PC-9 (cell line): ENCODE data around the gene CARD11. TPM values are rescaled to one million over a fixed set of nuclear protein-coding genes. Genes with fewer than 3 reads are reported as not detected.

Experiments
- BruUV-seq: library from RNA; stranded (reverse); fragments of 400-500 nt; replicated peaks from 2 replicates; lab custom pipeline; 2021; lab: Mats Ljungman, UMichigan
- CTCF ChIA-PET: fragments of 300-600 bp; sonication (Branson Sonifier 250); formaldehyde crosslinking; loops from one replicate; lab custom pipeline; 2022; ENCODE audit warnings: antibody characterized with exemption; lab: Charles Lee
- POLR2A ChIA-PET: fragments of 300-600 bp; sonication (Branson Sonifier 250); formaldehyde crosslinking; loops from one replicate; lab custom pipeline; 2022; ENCODE audit warnings: antibody characterized with exemption; ENCODE audit not compliant: unreplicated experiment; lab: Charles Lee
- DNase-seq, 2 experiments: peaks; one replicate each; pipeline versions ENCODE4 v3.0.0 to v3.0.0-alpha.2; 2015 to 2022; ENCODE audit warnings: mixed read lengths in 1 of 2
- H2AFZ ChIP-seq: fragments of 200-600 bp; sonication (generic); 2 replicates; pipeline ENCODE4 v1.8.1; 2017; ENCODE audit warnings: antibody characterized with exemption
- H3F3A ChIP-seq: fragments of 200-600 bp; sonication (generic); 2 replicates; pipeline ENCODE4 v1.8.1; 2017; ENCODE audit warnings: antibody characterized with exemption, mild to moderate bottlenecking, low read depth; ENCODE audit not compliant: insufficient read depth
- H3K27ac ChIP-seq: fragments of 200-600 bp; sonication (generic); 2 replicates; pipeline ENCODE4 v1.6.1; 2016; ENCODE audit warnings: mixed run types
- H3K27me3 ChIP-seq: fragments of 200-600 bp; sonication (generic); 2 replicates; pipeline ENCODE4 v1.6.1; 2016; ENCODE audit warnings: low read depth, mixed run types; ENCODE audit not compliant: insufficient read depth
- H3K36me3 ChIP-seq: fragments of 200-600 bp; sonication (generic); 2 replicates; pipeline ENCODE4 v1.6.1; 2016; ENCODE audit warnings: low read depth, mixed run types
- H3K4me1 ChIP-seq: fragments of 200-600 bp; sonication (generic); replicated peaks from 2 replicates; pipeline ENCODE4 v1.6.1; 2016; ENCODE audit warnings: mixed run types; ENCODE audit not compliant: insufficient read depth
- H3K4me2 ChIP-seq: fragments of 200-600 bp; sonication (generic); 2 replicates; pipeline ENCODE4 v1.6.1; 2017; ENCODE audit warnings: mixed run types
- H3K4me3 ChIP-seq: fragments of 200-600 bp; sonication (generic); 2 replicates; pipeline ENCODE4 v1.6.1; 2016; ENCODE audit warnings: mixed run types
- H3K79me2 ChIP-seq: fragments of 200-600 bp; sonication (generic); 2 replicates; pipeline ENCODE4 v1.6.1; 2017; ENCODE audit warnings: low read depth, mixed run types
- H3K9me2 ChIP-seq: fragments of 200-600 bp; sonication (generic); 2 replicates; pipeline ENCODE4 v1.8.1; 2017; ENCODE audit warnings: mild to moderate bottlenecking; ENCODE audit not compliant: insufficient read depth
- H3K9me3 ChIP-seq: fragments of 200-600 bp; sonication (generic); 2 replicates; pipeline ENCODE4 v1.8.1; 2016; ENCODE audit warnings: low read depth; ENCODE audit not compliant: insufficient read depth
- H4K20me1 ChIP-seq: fragments of 200-600 bp; sonication (generic); 2 replicates; pipeline ENCODE4 v1.8.1; 2017; ENCODE audit not compliant: insufficient read depth
- CTCF ChIP-seq: fragments of 200-600 bp; sonication (generic); conservative IDR thresholded peaks from 2 replicates; pipeline ENCODE4 v1.6.1; 2017; ENCODE audit warnings: mixed run types, antibody characterized with exemption, mild to moderate bottlenecking, moderate library complexity
- EZH2 ChIP-seq: fragments of 200-600 bp; sonication (generic); IDR thresholded peaks from 2 replicates; pipeline ENCODE4 v1.8.0; 2017; ENCODE audit warnings: antibody characterized with exemption, low read depth
- intact Hi-C: fragments of 100-400 bp; cut with micrococcal nuclease; formaldehyde crosslinking; loops from one replicate; pipeline ENCODE4 v1.10.0; 2022; ENCODE audit not compliant: unreplicated experiment
- total RNA-seq: library from RNA; stranded (reverse); gene quantifications from 2 replicates; pipeline ENCODE4 v1.2.3, GENCODE V29; 2021

Gene CARD11
- total RNA-seq, 1 experiment from 2014 or later = 62.6 TPM

- H3K9me3 ChIP-seq = peaks cover 8% of the 10 kb centered on the region; the same call in 1 of the 2 replicates
- no peaks in the 10 kb centered on the region for H3K9me2 ChIP-seq
- CTCF ChIA-PET = no interaction called here
- H3K4me3 ChIP-seq = no peak overlapping the region
- no peaks in the 10 kb centered on the region for H3K4me1 ChIP-seq
- TF ChIP-seq CTCF (no peak), EZH2 (no peak)
- no peak for DNase-seq
- H4K20me1 ChIP-seq = no peaks in the 10 kb centered on the region
- POLR2A ChIA-PET = no interaction called here
- H3K4me2 ChIP-seq = no peak overlapping the region
- H3F3A ChIP-seq = no peaks in the 10 kb centered on the region
- no peaks in the 10 kb centered on the region for H3K36me3 ChIP-seq
- no TSS peak for BruUV-seq
- H3K27ac ChIP-seq = no peak overlapping the region
- H3K27me3 ChIP-seq = no peaks in the 10 kb centered on the region
- no peak overlapping the region for H2AFZ ChIP-seq
- intact Hi-C loops = no loop called here
- no peaks in the 10 kb centered on the region for H3K79me2 ChIP-seq
These were observed 27.2 kb upstream of the CARD11 start for GRCh38 chr7:3070908-3071307.

GRCh38 chr7:3069771-3070449 lies 26.2 kb upstream of the CARD11 start:
- Histone ChIP-seq H4K20me1 (no peaks in the 10 kb centered on the region), H3K36me3 (no peaks in the 10 kb centered on the region), H3F3A (no peaks in the 10 kb centered on the region), H3K79me2 (no peaks in the 10 kb centered on the region), H3K4me1 (no peaks in the 10 kb centered on the region), H3K27ac (no peak overlapping the region), H3K4me3 (no peak overlapping the region), H3K9me3 (peaks cover 8% of the 10 kb centered on the region; the same call in 1 of the 2 replicates), H3K27me3 (no peaks in the 10 kb centered on the region), H2AFZ (no peak overlapping the region), H3K9me2 (no peaks in the 10 kb centered on the region), H3K4me2 (no peak overlapping the region)
- ChIA-PET POLR2A (interaction anchor here (0.5 kb wide), 1 partner anchor 306 kb away, joined by 5 read pairs; no protein-coding TSS in a partner anchor), CTCF (interaction anchor here (0.7 kb wide), 1 partner anchor 117 kb away, joined by 5 read pairs; no protein-coding TSS in a partner anchor)
- no peak for TF ChIP-seq EZH2
- no TSS peak for BruUV-seq
- intact Hi-C loops = no loop called here
- no peak for DNase-seq

- no peaks in the 10 kb centered on the region for H3K79me2 ChIP-seq
- peaks cover 8% of the 10 kb centered on the region; the same call in 1 of the 2 replicates for H3K9me3 ChIP-seq
- no peak for TF ChIP-seq EZH2
- TF ChIP-seq CTCF = no peak
- CTCF ChIA-PET = no interaction called here
- no peaks in the 10 kb centered on the region for H3K9me2 ChIP-seq
- no peak for DNase-seq
- no peak overlapping the region for H2AFZ ChIP-seq
- H3K27ac ChIP-seq = no peak overlapping the region
- H3K4me2 ChIP-seq = no peak overlapping the region
- intact Hi-C loops = no loop called here
- H4K20me1 ChIP-seq = no peaks in the 10 kb centered on the region
- POLR2A ChIA-PET = no interaction called here
- H3F3A ChIP-seq = no peaks in the 10 kb centered on the region
- no peaks in the 10 kb centered on the region for H3K4me1 ChIP-seq
- no peaks in the 10 kb centered on the region for H3K36me3 ChIP-seq
- no peaks in the 10 kb centered on the region for H3K27me3 ChIP-seq
- no TSS peak for BruUV-seq
- H3K4me3 ChIP-seq = no peak overlapping the region
These were observed 24.9 kb upstream of the CARD11 start for GRCh38 chr7:3068530-3068929.
